ENCODE data around the gene PRKCE. TPM values are rescaled to one million over a fixed set of nuclear protein-coding genes. Genes with fewer than 3 reads are reported as not detected.
"Not testable (repeated sequence)": the region's sequence is repeated elsewhere in the genome, so short reads cannot be mapped to it uniquely, and the experiment has no call there.

Gene PRKCE
- total RNA-seq, 2 donors from 2014 or later: 7.3 to 20.8 TPM

GRCh38 chr2:46202453-46202852 lies 551.0 kb downstream of the PRKCE start:
- intact Hi-C loops (cut with DNase I): no loop called here
- no peak for TF ChIP-seq POLR2A (IDR thresholded peaks at IDR 0.05)
- TF ChIP-seq CTCF (IDR thresholded peaks at IDR 0.05): no peak
- H3K9me3 ChIP-seq: no peaks in the 10 kb centered on the region
- no peaks in the 10 kb centered on the region for H3K36me3 ChIP-seq (replicated peaks in 1 of 2; ENCODE audit: insufficient read depth in 1 of 2, low read depth in 2 of 2)
- WGBS, 2 donors: 90 to 94% methylated on average over 1 of the region's 1 CpG
- ATAC-seq: no peak
- H3K4me1 ChIP-seq: no peaks in the 10 kb centered on the region
- DNase-seq: no peak
- no peak overlapping the region for H3K27ac ChIP-seq
- no peaks in the 10 kb centered on the region for H3K27me3 ChIP-seq
- H3K4me3 ChIP-seq: no peak overlapping the region

GRCh38 chr2:46202987-46203386 lies 551.5 kb downstream of the PRKCE start:
- Histone ChIP-seq H3K27ac (no peak overlapping the region), H3K36me3 (replicated peaks in 1 of 2; ENCODE audit: insufficient read depth in 1 of 2, low read depth in 2 of 2) (no peaks in the 10 kb centered on the region), H3K4me1 (no peaks in the 10 kb centered on the region), H3K27me3 (no peaks in the 10 kb centered on the region), H3K9me3 (no peaks in the 10 kb centered on the region), H3K4me3 (no peak overlapping the region)
- intact Hi-C loops (cut with DNase I): no loop called here
- DNase-seq (no peak), ATAC-seq (no peak)
- 83 to 89% methylated on average over 5 of the region's 5 CpGs for WGBS, 2 donors
- TF ChIP-seq CTCF (IDR thresholded peaks at IDR 0.05) (no peak), POLR2A (IDR thresholded peaks at IDR 0.05) (no peak)

GRCh38 chr2:46203636-46204035 lies 552.2 kb downstream of the PRKCE start:
- H3K4me3 ChIP-seq; H3K27ac ChIP-seq; H3K9me3 ChIP-seq; ATAC-seq; H3K36me3 ChIP-seq (replicated peaks in 1 of 2; ENCODE audit: insufficient read depth in 1 of 2, low read depth in 2 of 2); intact Hi-C loops (cut with DNase I); DNase-seq; H3K27me3 ChIP-seq; H3K4me1 ChIP-seq: not testable (repeated sequence)
- 87 to 88% methylated on average over 11 of the region's 11 CpGs for WGBS, 2 donors

- Histone ChIP-seq H3K36me3 (replicated peaks in 1 of 2; ENCODE audit: insufficient read depth in 1 of 2, low read depth in 2 of 2) (no peaks in the 10 kb centered on the region), H3K4me1 (no peaks in the 10 kb centered on the region), H3K27me3 (no peaks in the 10 kb centered on the region), H3K4me3 (no peak overlapping the region), H3K27ac (no peak overlapping the region), H3K9me3 (no peaks in the 10 kb centered on the region)
- intact Hi-C loops (cut with DNase I): no loop called here
- DNase-seq: no peak
- WGBS, 2 donors: 86 to 89% methylated on average over 4 of the region's 4 CpGs
- ATAC-seq: no peak
- no peak for TF ChIP-seq CTCF (IDR thresholded peaks at IDR 0.05)
These were observed 556.1 kb downstream of the PRKCE start for GRCh38 chr2:46207591-46207990.

- Histone ChIP-seq H3K4me3 (no peak overlapping the region), H3K36me3 (replicated peaks in 1 of 2; ENCODE audit: insufficient read depth in 1 of 2, low read depth in 2 of 2) (no peaks in the 10 kb centered on the region), H3K27ac (no peak overlapping the region), H3K4me1 (no peaks in the 10 kb centered on the region), H3K9me3 (no peaks in the 10 kb centered on the region), H3K27me3 (no peaks in the 10 kb centered on the region)
- TF ChIP-seq CTCF (IDR thresholded peaks at IDR 0.05) (no peak), POLR2A (IDR thresholded peaks at IDR 0.05) (no peak)
- intact Hi-C loops (cut with DNase I): no loop called here
- no peak for ATAC-seq
- no peak for DNase-seq
- 89 to 95% methylated on average over 1 of the region's 1 CpG for WGBS, 2 donors
These were observed 557.3 kb downstream of the PRKCE start for GRCh38 chr2:46208766-46209165.

Measured in body of pancreas (tissue), 4 donors.